Endodermal cell (in vitro differentiated cells): Measurements from ENCODE around the gene NLRP11. TPM values are rescaled to one million over a fixed set of nuclear protein-coding genes. Genes with fewer than 3 reads are reported as not detected.

Experiments used
- DNase-seq: peaks from one replicate; pipeline ENCODE4 v3.0.0-alpha.2; 2017
- H3K27ac ChIP-seq: 2 replicates; pipeline ENCODE4 v1.5.1; 2013; ENCODE audit warnings: mild to moderate bottlenecking, low read depth, low read length, moderate library complexity
- H3K27me3 ChIP-seq: 2 replicates; pipeline ENCODE4 v1.6.1; 2013; ENCODE audit warnings: mild to moderate bottlenecking, low read length, moderate library complexity; ENCODE audit not compliant: insufficient read depth, control insufficient read depth, poor library complexity, severe bottlenecking
- H3K36me3 ChIP-seq: 2 replicates; pipeline ENCODE4 v1.7.0; 2013; ENCODE audit warnings: mild to moderate bottlenecking, low read length, moderate library complexity; ENCODE audit not compliant: control insufficient read depth, insufficient read depth
- H3K4me1 ChIP-seq: one replicate; pipeline ENCODE4 v1.7.0; 2013; ENCODE audit warnings: low read length; ENCODE audit not compliant: control insufficient read depth, insufficient read depth
- H3K4me3 ChIP-seq: 2 replicates; pipeline ENCODE4 v1.5.1; 2013; ENCODE audit warnings: mild to moderate bottlenecking, low read length, moderate library complexity
- H3K9ac ChIP-seq: 2 replicates; pipeline ENCODE4 v1.6.1; 2013; ENCODE audit warnings: mild to moderate bottlenecking, low read length, moderate library complexity; ENCODE audit not compliant: poor library complexity, severe bottlenecking; ENCODE audit errors: extremely low read depth
- H3K9me3 ChIP-seq: 2 replicates; pipeline ENCODE4 v1.6.1; 2013; ENCODE audit warnings: mild to moderate bottlenecking, low read length, moderate library complexity; ENCODE audit not compliant: control insufficient read depth
- H3K27ac Mint-ChIP-seq: 2 replicates; pipeline ENCODE4 v1.8.0; 2020; ENCODE audit warnings: mixed read lengths
- H3K27me3 Mint-ChIP-seq: 2 replicates; pipeline ENCODE4 v1.8.0; 2021; ENCODE audit warnings: mild to moderate bottlenecking, mixed read lengths; ENCODE audit not compliant: insufficient read depth
- H3K36me3 Mint-ChIP-seq: 2 replicates; pipeline ENCODE4 v1.8.0; 2020; ENCODE audit warnings: low read depth, mixed read lengths
- H3K4me1 Mint-ChIP-seq: 2 replicates; pipeline ENCODE4 v1.8.0; 2020; ENCODE audit warnings: mixed read lengths
- H3K4me3 Mint-ChIP-seq: 2 replicates; pipeline ENCODE4 v1.8.0; 2020; ENCODE audit warnings: mild to moderate bottlenecking, moderate library complexity, mixed read lengths
- H3K9me3 Mint-ChIP-seq: 2 replicates; pipeline ENCODE4 v1.8.0; 2020; ENCODE audit warnings: mild to moderate bottlenecking, mixed read lengths
- WGBS, 2 experiments: methylation state at CpG; one replicate each; pipeline versions ENCODE4 v1.1.5 to v1.1.7; 2013; ENCODE audit warnings: missing lambda C conversion rate in 2 of 2, mixed read lengths in 1 of 2; ENCODE audit not compliant: insufficient coverage in 1 of 2, insufficient read length in 1 of 2; 5-methylcytosine and 5-hydroxymethylcytosine counted together
- total RNA-seq, 2 donors: library from RNA; stranded (reverse); fragmentation: NEBNext Ultra II Directional in 1 of 2; extraction: Animal tissue kit (Norgen Biotek cat#: 25700) in 1 of 2; gene quantifications; 2 replicates in 1 of 2; 3 replicates in 1 of 2; pipeline ENCODE4 v1.2.1, GENCODE V29; 2021
- TF ChIP-seq, protein P1 (sequence below): fragments of 200-600 bp; sonication (generic); conservative IDR thresholded peaks from 2 replicates; pipeline ENCODE4 v1.5.0; 2021; ENCODE audit warnings: antibody characterized with exemption, mild to moderate bottlenecking

NLRP11 gene
- total RNA-seq, 2 donors from 2014 or later: not detected

DNA sequence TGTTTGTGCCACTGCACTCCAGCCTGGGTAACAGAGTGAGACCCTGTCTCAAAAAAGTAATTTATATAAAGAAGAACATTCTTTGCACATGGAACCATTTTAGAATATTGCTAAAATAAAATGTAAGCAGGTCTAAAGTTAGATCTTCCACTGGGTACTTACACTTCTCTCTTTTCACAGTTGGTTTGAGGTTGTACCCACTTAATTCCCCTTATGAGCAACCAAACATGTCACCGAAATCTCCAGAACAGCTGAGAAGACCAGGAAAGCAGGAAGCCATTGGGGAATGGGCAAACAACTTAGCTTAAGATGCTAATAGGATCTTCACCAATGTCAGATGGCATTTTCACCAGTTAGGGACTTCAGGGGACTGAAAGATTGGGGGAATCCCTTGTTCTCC is 23.4 kb upstream of the NLRP11 start:
- TF ChIP-seq, protein P1, sequence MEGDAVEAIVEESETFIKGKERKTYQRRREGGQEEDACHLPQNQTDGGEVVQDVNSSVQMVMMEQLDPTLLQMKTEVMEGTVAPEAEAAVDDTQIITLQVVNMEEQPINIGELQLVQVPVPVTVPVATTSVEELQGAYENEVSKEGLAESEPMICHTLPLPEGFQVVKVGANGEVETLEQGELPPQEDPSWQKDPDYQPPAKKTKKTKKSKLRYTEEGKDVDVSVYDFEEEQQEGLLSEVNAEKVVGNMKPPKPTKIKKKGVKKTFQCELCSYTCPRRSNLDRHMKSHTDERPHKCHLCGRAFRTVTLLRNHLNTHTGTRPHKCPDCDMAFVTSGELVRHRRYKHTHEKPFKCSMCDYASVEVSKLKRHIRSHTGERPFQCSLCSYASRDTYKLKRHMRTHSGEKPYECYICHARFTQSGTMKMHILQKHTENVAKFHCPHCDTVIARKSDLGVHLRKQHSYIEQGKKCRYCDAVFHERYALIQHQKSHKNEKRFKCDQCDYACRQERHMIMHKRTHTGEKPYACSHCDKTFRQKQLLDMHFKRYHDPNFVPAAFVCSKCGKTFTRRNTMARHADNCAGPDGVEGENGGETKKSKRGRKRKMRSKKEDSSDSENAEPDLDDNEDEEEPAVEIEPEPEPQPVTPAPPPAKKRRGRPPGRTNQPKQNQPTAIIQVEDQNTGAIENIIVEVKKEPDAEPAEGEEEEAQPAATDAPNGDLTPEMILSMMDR: no peak
- no peak overlapping the region for H3K27ac Mint-ChIP-seq

DNA sequence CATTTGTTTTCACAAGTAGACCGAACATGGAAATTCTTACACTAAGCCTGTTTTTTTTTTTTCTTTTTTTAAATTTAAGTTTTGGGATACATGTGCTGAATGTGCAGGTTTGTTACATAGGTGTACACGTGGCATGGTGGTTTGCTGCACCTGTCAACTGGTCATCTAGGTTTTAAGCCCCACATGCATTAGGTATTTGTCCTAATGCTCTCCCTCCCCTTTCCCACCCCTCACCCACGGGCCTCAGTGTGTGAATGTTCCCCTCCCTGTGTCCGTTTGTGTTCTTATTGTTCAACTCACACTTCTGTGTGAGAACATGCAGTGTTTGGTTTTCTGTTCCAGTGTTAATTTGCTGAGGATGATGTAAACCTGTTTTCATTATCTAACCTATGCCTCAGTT is 7.1 kb upstream of the NLRP11 start:
- Histone ChIP-seq H3K27me3 (no peaks in the 10 kb centered on the region), H3K9ac (no peak overlapping the region), H3K27ac (no peak overlapping the region), H3K4me3 (no peak overlapping the region), H3K36me3 (no peaks in the 10 kb centered on the region), H3K9me3 (peaks cover 38% of the 10 kb centered on the region), H3K4me1 (no peaks in the 10 kb centered on the region)
- Mint-ChIP-seq H3K36me3 (no peaks in the 10 kb centered on the region), H3K27ac (no peak overlapping the region), H3K27me3 (no peaks in the 10 kb centered on the region), H3K4me1 (no peaks in the 10 kb centered on the region), H3K9me3 (peaks cover 76% of the 10 kb centered on the region), H3K4me3 (no peak overlapping the region)
- DNase-seq: no peak
- 20 to 39% methylated on average over 1 to 4 of the region's 4 CpGs for WGBS, 2 experiments
- TF ChIP-seq, protein P1: no peak

More for the DNA sequence above, 23.4 kb upstream of the NLRP11 start:
- DNase-seq: no peak
- no peaks in the 10 kb centered on the region for H3K36me3 ChIP-seq
- WGBS, 2 experiments: 75 to 76% methylated on average over 1 of the region's 1 CpG
- Mint-ChIP-seq H3K27me3 (peaks cover 1% of the 10 kb centered on the region), H3K4me1 (no peaks in the 10 kb centered on the region), H3K9me3 (peaks cover 84% of the 10 kb centered on the region), H3K36me3 (no peaks in the 10 kb centered on the region), H3K4me3 (no peak overlapping the region)
- H3K27me3 ChIP-seq: no peaks in the 10 kb centered on the region
- no peaks in the 10 kb centered on the region for H3K4me1 ChIP-seq
- no peak overlapping the region for H3K27ac ChIP-seq
- H3K9ac ChIP-seq: no peak overlapping the region
- H3K4me3 ChIP-seq: no peak overlapping the region
- peaks cover 73% of the 10 kb centered on the region for H3K9me3 ChIP-seq

DNA sequence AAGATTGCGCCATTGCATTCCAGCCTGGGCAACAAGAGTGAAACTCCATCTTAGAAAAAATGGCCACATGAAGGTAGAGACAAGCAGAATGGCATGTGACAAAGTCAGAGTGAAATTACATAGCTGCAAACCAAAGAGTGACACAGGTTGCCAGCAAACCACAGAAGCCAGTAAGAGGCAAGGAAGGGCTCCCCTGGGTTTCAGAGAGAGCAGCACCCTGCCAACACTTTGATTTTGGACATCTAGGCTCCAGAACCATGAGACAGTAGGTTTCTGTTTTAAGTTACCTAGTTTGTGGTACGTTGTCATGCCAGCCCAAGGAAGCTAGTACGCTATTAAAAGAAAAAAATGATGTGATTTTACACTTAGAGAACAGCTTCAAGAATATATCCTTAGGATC is 6.5 kb upstream of the NLRP11 start:
- H3K36me3 Mint-ChIP-seq: no peaks in the 10 kb centered on the region
- H3K9me3 Mint-ChIP-seq: peaks cover 73% of the 10 kb centered on the region
- H3K9me3 ChIP-seq: peaks cover 35% of the 10 kb centered on the region
- no peak overlapping the region for H3K4me3 ChIP-seq
- no peaks in the 10 kb centered on the region for H3K4me1 ChIP-seq
- TF ChIP-seq, protein P1: no peak
- H3K27ac Mint-ChIP-seq: no peak overlapping the region
- no peaks in the 10 kb centered on the region for H3K4me1 Mint-ChIP-seq
- H3K27me3 Mint-ChIP-seq: no peaks in the 10 kb centered on the region
- H3K27ac ChIP-seq: no peak overlapping the region
- no peak overlapping the region for H3K9ac ChIP-seq
- no peak overlapping the region for H3K4me3 Mint-ChIP-seq
- 0 to 45% methylated on average over 1 to 3 of the region's 3 CpGs for WGBS, 2 experiments
- H3K27me3 ChIP-seq: no peaks in the 10 kb centered on the region
- DNase-seq: no peak
- H3K36me3 ChIP-seq: no peaks in the 10 kb centered on the region
